ENCODE data around the gene VCY1B.
"Not testable (repeated sequence)": the region's sequence is repeated elsewhere in the genome, so short reads cannot be mapped to it uniquely, and the experiment has no call there.

Gene VCY1B

GRCh38 chrY:14055927-14056326 lies at the start of gene VCY1B:
Gene VCY1B, plus strand, starts transcription at chrY:14056227. Its CDS starts 63 bp downstream, at chrY:14056290.
- not testable (repeated sequence) for DNase-seq (ENCODE audit: low read depth in 2 of 2)

GRCh38 chrY:14011916-14012315 lies 44.1 kb upstream of the VCY1B start:
- DNase-seq (ENCODE audit: low read depth in 2 of 2), result not testable (repeated sequence)

- not testable (repeated sequence) for DNase-seq (ENCODE audit: low read depth in 2 of 2)
Measured at GRCh38 chrY:14030395-14030794, 25.6 kb upstream of the VCY1B start.

- DNase-seq (ENCODE audit: low read depth in 2 of 2), result no peak
Measured at GRCh38 chrY:14085877-14086276, 29.9 kb downstream of the VCY1B start.

Data from stimulated activated CD8-positive, alpha-beta memory T cell treated with anti-CD3 and anti-CD28 coated beads, Interleukin-7, amount 100 ng/mL, for 4 hours (primary cell).